H1 (cell line): ENCODE measurements around the gene CAPN11. TPM values are rescaled to one million over a fixed set of nuclear protein-coding genes. Genes with fewer than 3 reads are reported as not detected.

Experiments
- CTCF ChIA-PET: fragments of 300-600 bp; sonication (Branson Sonifier 250); formaldehyde crosslinking; loops from one replicate; lab custom pipeline; 2021; ENCODE audit not compliant: partially characterized antibody; lab: Charles Lee
- POLR2A ChIA-PET: fragments of 300-600 bp; sonication (Branson Sonifier 250); formaldehyde crosslinking; loops from one replicate; lab custom pipeline; 2021; ENCODE audit warnings: inconsistent platforms; ENCODE audit not compliant: partially characterized antibody; lab: Charles Lee
- DNase-seq, 2 experiments: peaks; one replicate each; pipeline versions ENCODE4 v3.0.0 to v3.0.0-alpha.2; 2010 to 2022; ENCODE audit warnings: low spot score in 2 of 2, low read depth in 1 of 2, mixed read lengths in 1 of 2
- FAIRE-seq: peaks from 2 replicates; lab custom pipeline; 2011; peaks lifted over from hg19 to GRCh38; lab: Jason Lieb, UNC
- H2AFZ ChIP-seq: 2 replicates; pipeline ENCODE4 v1.8.1; 2012; ENCODE audit warnings: low read length, inconsistent platforms
- H2AK5ac ChIP-seq: 2 replicates; pipeline ENCODE4 v1.6.1; 2013; ENCODE audit warnings: low read depth, low read length
- H2BK120ac ChIP-seq: replicated peaks from 2 replicates; pipeline ENCODE3; 2013; ENCODE audit warnings: low read depth, low read length, inconsistent platforms
- H2BK12ac ChIP-seq: 2 replicates; pipeline ENCODE4 v1.6.1; 2013; ENCODE audit warnings: low read depth, low read length
- H2BK15ac ChIP-seq: 2 replicates; pipeline ENCODE4 v1.6.1; 2013; ENCODE audit warnings: low read length
- H2BK20ac ChIP-seq: 2 replicates; pipeline ENCODE4 v1.6.1; 2013; ENCODE audit warnings: low read length
- H2BK5ac ChIP-seq: 2 replicates; pipeline ENCODE4 v1.6.1; 2013; ENCODE audit warnings: low read depth, low read length
- H3K14ac ChIP-seq: 2 replicates; pipeline ENCODE4 v1.6.1; 2013; ENCODE audit warnings: inconsistent platforms; ENCODE audit not compliant: insufficient read length
- H3K18ac ChIP-seq: 2 replicates; pipeline ENCODE4 v1.6.1; 2013; ENCODE audit warnings: low read length; ENCODE audit errors: extremely low read depth
- H3K23ac ChIP-seq: 2 replicates; pipeline ENCODE4 v1.6.1; 2013; ENCODE audit warnings: inconsistent platforms; ENCODE audit not compliant: insufficient read length
- H3K23me2 ChIP-seq: 2 replicates; pipeline ENCODE4 v1.6.1; 2013; ENCODE audit warnings: low read depth, low read length
- H3K27ac ChIP-seq: 2 replicates; pipeline ENCODE4 v1.6.1; 2011; ENCODE audit warnings: low read depth, low read length, inconsistent platforms
- H3K27me3 ChIP-seq, 4 experiments: replicated peaks in 1 of 4; 1 replicate in 1 of 4; 2 replicates in 3 of 4; pipeline versions ENCODE4 v1.6.1 to v1.8.1; 2011 to 2013; ENCODE audit warnings: low read length in 3 of 4, mild to moderate bottlenecking in 3 of 4, inconsistent platforms in 2 of 4, mixed read lengths in 2 of 4, moderate library complexity in 1 of 4; ENCODE audit not compliant: control insufficient read depth in 3 of 4, insufficient read depth in 3 of 4; ENCODE audit errors: extremely low read depth in 1 of 4
- H3K36me3 ChIP-seq, 4 experiments: 2 replicates each; pipeline versions ENCODE4 v1.6.1 to v1.8.1; 2011 to 2013; ENCODE audit warnings: mild to moderate bottlenecking in 4 of 4, low read length in 3 of 4, moderate library complexity in 2 of 4, control low read depth in 1 of 4, inconsistent platforms in 1 of 4; ENCODE audit not compliant: insufficient read depth in 4 of 4, control insufficient read depth in 2 of 4
- H3K4ac ChIP-seq: replicated peaks from 2 replicates; pipeline ENCODE3; 2013; ENCODE audit warnings: low read length, low read depth, mixed read lengths, inconsistent platforms; ENCODE audit not compliant: insufficient read length
- H3K4me1 ChIP-seq, 4 experiments: replicated peaks in 1 of 4; 1 replicate in 1 of 4; 2 replicates in 3 of 4; pipeline versions ENCODE4 v1.6.1 to v1.8.1; 2011 to 2013; ENCODE audit warnings: low read length in 3 of 4, inconsistent platforms in 2 of 4, mixed read lengths in 1 of 4; ENCODE audit not compliant: insufficient read depth in 4 of 4, control insufficient read depth in 3 of 4
- H3K4me2 ChIP-seq, 2 experiments: 2 replicates each; pipeline versions ENCODE4 v1.6.1 to v1.8.1; 2011 to 2013; ENCODE audit warnings: low read depth in 2 of 2, low read length in 2 of 2, control low read depth in 1 of 2, inconsistent platforms in 1 of 2, mild to moderate bottlenecking in 1 of 2; ENCODE audit not compliant: insufficient read depth in 1 of 2
- H3K4me3 ChIP-seq, 4 experiments: fragments of 200-600, 300-600 bp in 1 of 4; sonication (generic), shearing (Covaris generic), sonication (Bioruptor Twin) in 1 of 4; 2 replicates each; pipeline versions ENCODE4 v1.5.1 to v1.8.1; 2011 to 2016; ENCODE audit warnings: low read length in 4 of 4, low read depth in 3 of 4, control low read depth in 2 of 4, inconsistent platforms in 2 of 4, mild to moderate bottlenecking in 2 of 4, mixed read lengths in 1 of 4, moderate library complexity in 1 of 4; ENCODE audit not compliant: insufficient read depth in 2 of 4; ENCODE audit errors: extremely low read depth in 1 of 4
- H3K56ac ChIP-seq: replicated peaks from 2 replicates; pipeline ENCODE3; 2013; ENCODE audit warnings: low read depth, mild to moderate bottlenecking, mixed read lengths, low read length, inconsistent platforms; ENCODE audit not compliant: insufficient read length
- H3K79me1 ChIP-seq: 2 replicates; pipeline ENCODE4 v1.6.1; 2013; ENCODE audit warnings: low read depth, low read length, control low read depth
- H3K79me2 ChIP-seq, 2 experiments: 2 replicates each; pipeline versions ENCODE4 v1.6.1 to v1.8.1; 2012 to 2013; ENCODE audit warnings: low read length in 2 of 2, mild to moderate bottlenecking in 2 of 2, inconsistent platforms in 1 of 2; ENCODE audit not compliant: insufficient read depth in 2 of 2, control insufficient read depth in 1 of 2
- H3K9ac ChIP-seq, 4 experiments: replicated peaks in 1 of 4; 1 replicate in 1 of 4; 2 replicates in 3 of 4; pipeline versions ENCODE4 v1.6.1 to v1.8.1; 2011 to 2013; ENCODE audit warnings: low read depth in 3 of 4, low read length in 3 of 4, control low read depth in 2 of 4, mild to moderate bottlenecking in 2 of 4, moderate library complexity in 2 of 4, inconsistent platforms in 1 of 4; ENCODE audit errors: extremely low read depth in 1 of 4
- H3K9me3 ChIP-seq, 2 experiments: 2 replicates each; pipeline versions ENCODE4 v1.6.1 to v1.8.1; 2012 to 2013; ENCODE audit warnings: mild to moderate bottlenecking in 2 of 2, moderate library complexity in 2 of 2, control low read depth in 1 of 2, inconsistent platforms in 1 of 2, low read depth in 1 of 2, low read length in 1 of 2, mixed read lengths in 1 of 2; ENCODE audit not compliant: insufficient read depth in 2 of 2
- H4K20me1 ChIP-seq, 2 experiments: replicated peaks in 1 of 2; 2 replicates each; pipeline versions ENCODE3 to v1.8.1; 2011 to 2013; ENCODE audit warnings: inconsistent platforms in 2 of 2, low read length in 2 of 2, mild to moderate bottlenecking in 1 of 2; ENCODE audit not compliant: insufficient read depth in 2 of 2, control insufficient read depth in 1 of 2
- H4K5ac ChIP-seq: 2 replicates; pipeline ENCODE4 v1.6.1; 2013; ENCODE audit warnings: low read length, low read depth, mixed read lengths, inconsistent platforms; ENCODE audit not compliant: insufficient read length
- H4K8ac ChIP-seq: 2 replicates; pipeline ENCODE4 v1.8.0; 2013; ENCODE audit warnings: mild to moderate bottlenecking, moderate library complexity, low read length, inconsistent platforms; ENCODE audit not compliant: insufficient read depth; ENCODE audit errors: extremely low read depth
- H4K91ac ChIP-seq: replicated peaks from 2 replicates; pipeline ENCODE3; 2013; ENCODE audit warnings: low read length, mixed read lengths, inconsistent platforms; ENCODE audit not compliant: insufficient read length
- ASH2L ChIP-seq: fragments of 200-600, 300-600 bp; sonication (generic); IDR thresholded peaks from one replicate; pipeline ENCODE4 v1.7.1; 2017; ENCODE audit warnings: low read length
- BACH1 ChIP-seq: IDR thresholded peaks from 2 replicates; pipeline ENCODE4 v1.6.1; 2012; ENCODE audit warnings: low read length, improper control_type of control experiment
- CBX8 ChIP-seq: fragments of 300-800, 300-1000 bp; sonication (generic); IDR thresholded peaks from 2 replicates; pipeline ENCODE4 v1.7.1; 2016; ENCODE audit warnings: low read depth, low read length, borderline replicate concordance
- CEBPB ChIP-seq: IDR thresholded peaks from 2 replicates; pipeline ENCODE4 v1.6.1; 2012; ENCODE audit warnings: low read depth, low read length
- GTF2F1 ChIP-seq: IDR thresholded peaks from 2 replicates; pipeline ENCODE4 v1.6.1; 2012; ENCODE audit warnings: low read depth, low read length, improper control_type of control experiment, borderline replicate concordance
- KDM1A ChIP-seq: fragments of 200-600, 300-600 bp; sonication (generic); IDR thresholded peaks from 2 replicates; pipeline ENCODE4 v1.7.1; 2016; ENCODE audit warnings: mild to moderate bottlenecking, low read length, borderline replicate concordance
- SRF ChIP-seq: IDR thresholded peaks from 2 replicates; pipeline ENCODE4 v1.6.1; 2011; ENCODE audit warnings: mild to moderate bottlenecking, low read depth, low read length, moderate library complexity
- WGBS, 2 experiments: shearing (Covaris generic) in 1 of 2; methylation state at CpG; one replicate each; pipeline versions ENCODE4 v1.1.6 to v1.1.7; 2013 to 2015; ENCODE audit warnings: low lambda C conversion rate in 2 of 2, mixed read lengths in 2 of 2, inconsistent platforms in 1 of 2, low coverage in 1 of 2, missing lambda C conversion rate in 1 of 2; ENCODE audit not compliant: insufficient replicate concordance in 2 of 2, insufficient coverage in 1 of 2, insufficient read length in 1 of 2; ENCODE audit errors: extremely low coverage in 1 of 2, missing lambda C conversion rate in 1 of 2; 5-methylcytosine and 5-hydroxymethylcytosine counted together
- polyA plus RNA-seq, 7 experiments: library from polyadenylated mRNA; depleted of rRNA in 3 of 7; stranded (reverse) in 5 of 7; unstranded in 2 of 7; fragments of >200 nt in 5 of 7; fragments of 200-250 nt in 2 of 7; gene quantifications; 1 replicate in 5 of 7; 2 replicates in 1 of 7; 4 replicates in 1 of 7; pipeline versions ENCODE4 v1.2.1 to v1.2.3, GENCODE V29; 2011 to 2013; ENCODE audit warnings: missing spikeins in 2 of 7, mixed read lengths in 2 of 7
- total RNA-seq: library from RNA; stranded (reverse); fragmentation: NEBNext Ultra II Directional; extraction: Animal tissue kit (Norgen Biotek cat#: 25700); gene quantifications from 2 replicates; pipeline ENCODE4 v1.2.1, GENCODE V29; 2021

The CAPN11 gene
- total and polyA plus RNA-seq, 2 of the 8 experiments (the other 6 are each of a cell fraction or from before 2014, with no cell fraction given) = 0.95 to 0.97 TPM

DNA sequence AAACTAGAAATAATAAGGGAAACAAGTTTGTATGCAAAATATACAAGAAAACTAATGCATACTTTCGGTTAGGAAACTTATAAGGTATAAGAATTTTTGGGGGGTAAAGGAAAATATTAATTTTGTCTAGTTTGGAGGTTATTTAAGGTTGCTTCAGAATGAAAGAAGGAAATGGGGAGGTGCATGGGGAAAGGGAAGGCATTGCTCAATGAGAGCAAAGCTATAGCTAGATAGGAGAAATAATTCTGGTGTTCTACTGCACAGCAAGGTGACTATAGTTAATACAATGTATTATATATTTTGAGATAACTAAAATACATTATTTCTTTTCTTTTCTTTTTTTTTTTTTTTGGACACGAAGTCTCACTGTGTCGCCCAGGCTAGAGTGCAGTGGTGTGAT is 52.7 kb downstream of the CAPN11 start:
- Histone ChIP-seq H2AK5ac (no peak overlapping the region), H2BK20ac (no peak overlapping the region), H4K8ac (no peak overlapping the region), H3K23ac (no peak overlapping the region), H4K20me1 (no peaks in the 10 kb centered on the region), H3K9ac (no peak overlapping the region), H3K23me2 (no peaks in the 10 kb centered on the region; the same call in 1 of the 2 replicates), H3K79me2 (no peaks in the 10 kb centered on the region), H3K27ac (no peak overlapping the region), H3K4ac (no peak overlapping the region), H3K14ac (no peak overlapping the region), H4K5ac (no peak overlapping the region), H3K18ac (no peak overlapping the region), H2BK120ac (no peak overlapping the region), H3K27me3 (no peaks in the 10 kb centered on the region), H2BK5ac (no peak overlapping the region), H3K79me1 (no peaks in the 10 kb centered on the region; the same call in 1 of the 2 replicates), H3K4me3 (no peak overlapping the region), H2BK15ac (no peak overlapping the region), H3K9me3 (no peaks in the 10 kb centered on the region), H3K56ac (no peak overlapping the region), H3K36me3 (no peaks in the 10 kb centered on the region), H4K91ac (no peak overlapping the region), H3K4me2 (no peak overlapping the region), H2AFZ (no peak overlapping the region), H3K4me1 (peaks cover 4 to 15% (median 8%) of the 10 kb centered on the region in 4 experiments), H2BK12ac (no peak overlapping the region)
- WGBS, 2 experiments = 97 to 100% methylated on average over 1 to 3 of the region's 3 CpGs
- CTCF ChIA-PET = interaction anchor here (0.9 to 8.0 kb wide), 4 partner anchors 8 to 35 kb away, joined by 3 to 51 read pairs (median 14); partner anchors contain the start of gene SLC29A1
- POLR2A ChIA-PET = no interaction called here
- FAIRE-seq (no peak), DNase-seq (no peak)
- TF ChIP-seq BACH1 (no peak), GTF2F1 (no peak), KDM1A (no peak), SRF (no peak), ASH2L (no peak), CBX8 (no peak), CEBPB (no peak)
